HG03095 (cell line): Measurements from ENCODE around the gene LRRC8D.
A peak's percentile ranks its signal among the peaks of the same experiment; 100 is the strongest.

Source experiments
- ATAC-seq: cut with Tn5 transposase; IDR thresholded peaks from one replicate; pipeline ENCODE4 v1.9.1; 2021; ENCODE audit warnings: moderate library complexity; ENCODE audit not compliant: unreplicated experiment

The LRRC8D gene

DNA sequence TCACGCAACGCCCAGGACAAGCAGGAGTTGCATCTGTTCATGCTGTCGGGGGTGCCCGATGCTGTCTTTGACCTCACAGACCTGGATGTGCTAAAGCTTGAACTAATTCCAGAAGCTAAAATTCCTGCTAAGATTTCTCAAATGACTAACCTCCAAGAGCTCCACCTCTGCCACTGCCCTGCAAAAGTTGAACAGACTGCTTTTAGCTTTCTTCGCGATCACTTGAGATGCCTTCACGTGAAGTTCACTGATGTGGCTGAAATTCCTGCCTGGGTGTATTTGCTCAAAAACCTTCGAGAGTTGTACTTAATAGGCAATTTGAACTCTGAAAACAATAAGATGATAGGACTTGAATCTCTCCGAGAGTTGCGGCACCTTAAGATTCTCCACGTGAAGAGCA, 113.6 kb downstream of the LRRC8D start:
- ATAC-seq = no peak

DNA sequence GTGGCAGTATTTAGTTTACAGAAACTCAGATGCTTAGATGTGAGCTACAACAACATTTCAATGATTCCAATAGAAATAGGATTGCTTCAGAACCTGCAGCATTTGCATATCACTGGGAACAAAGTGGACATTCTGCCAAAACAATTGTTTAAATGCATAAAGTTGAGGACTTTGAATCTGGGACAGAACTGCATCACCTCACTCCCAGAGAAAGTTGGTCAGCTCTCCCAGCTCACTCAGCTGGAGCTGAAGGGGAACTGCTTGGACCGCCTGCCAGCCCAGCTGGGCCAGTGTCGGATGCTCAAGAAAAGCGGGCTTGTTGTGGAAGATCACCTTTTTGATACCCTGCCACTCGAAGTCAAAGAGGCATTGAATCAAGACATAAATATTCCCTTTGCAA, 114.4 kb downstream of the LRRC8D start:
- no peak for ATAC-seq

DNA sequence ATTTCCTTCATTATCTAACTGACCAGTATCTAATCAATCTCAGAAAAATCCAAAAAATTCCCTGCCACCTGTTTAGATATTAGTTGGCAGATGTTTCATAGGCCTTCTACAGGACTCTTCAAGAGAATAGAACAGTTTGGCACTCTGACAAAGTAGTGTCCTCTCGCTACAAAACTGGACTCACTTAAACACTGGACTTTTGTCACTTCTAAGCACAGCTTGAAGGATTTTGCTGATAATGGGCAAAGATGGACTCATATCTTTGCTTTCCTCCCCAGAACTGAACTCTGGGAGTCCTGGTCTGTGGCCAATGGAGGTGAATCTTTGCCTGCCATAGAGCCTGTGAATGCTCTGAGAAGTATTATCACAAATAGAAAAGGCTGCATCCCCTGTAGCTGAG, 115.9 kb downstream of the LRRC8D start:
- no peak for ATAC-seq

DNA sequence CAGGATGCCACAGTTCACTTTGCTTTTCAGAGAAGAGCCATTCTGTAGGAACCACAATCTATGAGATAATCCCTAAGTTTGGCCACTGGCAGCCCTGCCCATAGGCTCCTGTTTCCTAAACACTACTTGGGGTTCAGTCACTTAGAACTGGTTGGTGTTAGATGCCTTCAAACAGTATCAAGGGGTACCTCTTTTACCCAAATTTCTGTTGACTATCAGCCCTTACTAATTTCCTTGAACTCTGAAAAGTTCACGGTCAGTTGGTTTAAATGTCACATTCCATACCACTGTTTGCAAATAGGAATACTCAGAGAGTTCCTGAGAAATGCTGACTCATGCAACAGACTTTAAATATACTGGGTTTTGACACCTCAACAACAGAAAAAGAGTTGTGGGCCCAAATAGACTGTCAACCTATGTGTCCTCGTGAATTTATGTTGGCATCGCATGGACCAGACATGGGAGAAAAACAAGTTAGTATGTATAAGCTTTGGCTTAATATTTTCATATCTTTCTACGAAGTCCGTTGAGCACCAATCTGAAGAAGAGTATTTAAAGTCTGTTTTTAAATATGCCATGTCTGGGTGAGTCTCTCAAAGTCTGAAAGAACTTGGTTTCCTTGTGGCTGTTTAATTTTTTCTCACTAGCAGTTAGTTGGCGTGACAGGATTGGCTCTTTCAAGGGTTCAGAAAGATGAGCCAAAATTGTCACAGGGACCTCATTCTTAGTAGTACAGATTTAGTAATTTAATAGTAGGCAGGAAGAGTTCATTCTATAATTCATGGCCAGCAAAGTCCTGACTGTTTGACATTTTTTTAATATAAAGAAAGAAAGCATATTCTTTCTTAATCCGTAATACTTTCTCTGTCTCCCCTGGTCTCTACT, 117.6 kb downstream of the LRRC8D start:
- no peak for ATAC-seq

DNA sequence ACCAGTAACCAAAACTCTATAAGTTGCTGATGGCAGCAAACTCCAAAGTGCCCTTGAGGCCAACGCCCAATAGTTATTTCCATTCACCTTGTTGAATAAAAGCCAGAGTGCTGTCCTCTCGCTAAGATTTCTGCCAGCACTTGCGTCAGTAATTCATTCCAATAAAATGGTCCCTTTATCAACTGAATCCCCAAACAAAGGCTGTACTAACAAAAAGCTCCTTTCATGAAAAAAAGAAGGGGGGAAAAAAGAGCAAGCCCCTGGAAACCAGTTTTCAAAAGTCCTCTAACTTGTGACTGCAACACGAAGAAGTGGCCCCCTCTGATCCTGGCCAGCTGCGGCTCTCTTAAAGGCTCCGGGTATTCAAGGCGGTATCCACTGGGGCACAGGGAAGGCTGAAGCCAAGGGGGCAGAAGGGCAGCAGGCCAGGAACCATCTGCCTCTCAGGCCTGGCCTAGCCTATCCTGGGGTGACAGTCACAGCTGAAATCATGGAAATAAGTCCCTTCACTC, 118.3 kb downstream of the LRRC8D start:
- ATAC-seq = no peak

DNA sequence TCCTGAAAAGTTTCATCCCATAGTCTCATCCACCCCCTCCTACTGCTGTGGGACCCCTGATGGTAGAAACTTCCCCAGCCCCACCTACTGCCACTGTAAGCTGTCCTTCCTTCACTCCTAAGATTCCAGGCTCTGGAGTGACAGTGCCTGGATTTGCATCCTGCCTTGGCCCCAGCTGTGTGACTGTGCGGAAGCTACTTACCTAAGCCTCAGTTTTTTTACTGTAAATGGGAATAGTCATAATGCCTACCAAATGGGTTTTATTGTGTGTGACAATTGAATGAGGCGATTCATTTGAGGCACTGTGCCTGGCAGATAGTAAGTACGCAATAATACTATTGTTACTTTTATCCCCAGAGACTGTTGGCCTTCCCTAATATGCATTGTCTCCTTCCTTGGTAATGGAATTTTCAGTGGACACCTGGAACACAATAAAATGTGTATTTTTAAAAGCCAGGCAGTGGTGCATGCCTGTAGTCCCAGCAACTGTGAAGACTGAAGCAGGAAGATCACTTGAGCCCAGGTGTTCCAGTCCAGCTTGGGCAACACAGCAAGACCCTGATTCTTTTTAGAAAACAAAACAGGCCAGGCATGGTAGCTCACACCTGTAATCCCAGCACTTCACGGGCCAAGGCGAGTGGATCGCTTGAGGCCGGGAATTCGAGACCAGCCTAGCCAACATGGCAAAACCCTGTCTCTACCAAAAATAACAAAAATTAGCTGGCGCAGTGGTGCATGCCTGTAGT, 119.0 kb downstream of the LRRC8D start:
- no peak for ATAC-seq

DNA sequence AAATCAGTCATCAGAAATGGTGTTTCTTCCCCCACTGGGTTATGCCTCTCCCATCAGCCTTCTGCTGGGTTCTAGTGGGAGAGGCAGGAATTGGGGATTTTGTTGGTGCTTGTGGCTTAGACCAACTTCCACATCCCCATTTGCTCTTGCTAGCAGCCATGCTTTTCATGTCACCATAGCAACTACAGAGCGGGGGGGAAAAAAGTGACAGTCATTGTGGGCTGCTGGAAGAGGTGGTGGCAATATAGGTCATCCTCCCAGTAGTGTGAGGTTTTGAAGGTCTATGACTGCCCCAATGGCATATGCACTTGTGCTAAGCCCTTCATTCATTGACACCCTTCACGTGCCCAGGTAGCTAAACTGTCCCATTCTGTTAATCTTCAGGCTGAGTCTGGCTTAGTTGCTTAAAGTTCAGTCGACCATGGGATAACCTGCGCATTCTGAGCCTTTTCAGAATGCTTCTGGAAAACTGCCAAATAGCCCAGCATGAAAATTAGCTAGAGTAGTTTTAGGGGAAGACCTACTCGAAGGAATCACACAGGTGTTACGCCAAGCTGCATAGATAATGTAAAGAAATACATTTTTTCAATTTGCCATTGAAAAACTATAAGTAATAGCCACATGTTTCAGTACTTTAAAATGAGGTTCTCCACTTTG, 120.4 kb downstream of the LRRC8D start:
- no peak for ATAC-seq

DNA sequence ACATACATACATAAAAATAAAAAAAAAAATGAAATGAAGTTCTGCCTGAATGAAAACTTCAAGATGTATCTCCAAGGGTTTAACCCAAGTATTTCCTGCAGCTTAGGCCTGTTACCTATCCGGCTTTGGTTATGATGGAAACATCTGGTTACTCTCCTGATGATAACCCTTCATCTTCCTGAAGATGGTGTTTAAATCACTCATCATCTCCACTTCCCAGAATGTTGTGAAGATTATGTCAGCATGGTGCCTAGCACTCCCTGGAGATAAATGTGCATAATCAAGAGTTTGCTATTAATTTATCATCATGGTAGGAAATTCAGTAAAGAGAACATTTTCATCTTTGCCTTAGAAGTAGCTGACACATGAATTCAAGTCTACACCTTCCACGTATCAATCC, 121.2 kb downstream of the LRRC8D start:
- ATAC-seq = no peak

DNA sequence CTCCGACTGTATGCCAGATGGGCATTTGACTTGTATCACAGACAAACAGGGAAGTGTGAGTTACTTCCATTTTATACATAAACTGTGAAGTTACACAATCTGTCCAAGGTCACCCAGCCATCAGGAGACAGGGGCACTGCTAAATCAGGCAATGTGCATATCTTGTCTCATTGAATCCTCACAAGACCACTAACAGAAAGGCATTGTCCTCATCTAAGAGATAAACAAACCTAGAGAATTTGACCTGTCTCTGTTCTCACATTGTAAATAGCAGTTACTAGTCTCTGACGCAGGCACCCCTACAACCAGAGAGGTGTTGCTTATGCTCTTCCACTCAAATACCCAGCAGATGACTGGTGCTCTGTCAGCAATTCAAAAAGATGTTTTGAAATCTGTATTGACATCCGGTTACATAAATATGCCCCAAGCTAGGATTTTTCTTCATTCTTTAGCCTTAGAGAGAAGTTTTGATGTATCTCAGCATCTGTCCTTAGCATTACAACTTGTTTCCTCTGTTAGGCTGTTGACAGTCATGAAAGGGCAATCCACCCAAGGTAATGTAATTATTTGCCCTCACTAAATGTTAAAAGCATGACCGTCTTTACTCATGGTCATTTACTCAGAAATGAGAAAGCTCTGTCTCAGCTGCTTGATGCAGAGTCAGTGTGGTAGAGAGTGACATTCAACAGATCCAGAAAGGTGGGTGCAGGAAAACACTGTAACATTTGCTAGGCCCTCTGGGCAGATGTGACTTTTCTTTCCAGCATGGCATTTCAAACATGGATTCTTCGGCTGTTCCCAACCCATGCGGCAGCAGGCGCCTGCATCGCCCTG, 122.2 kb downstream of the LRRC8D start:
- ATAC-seq = no peak

DNA sequence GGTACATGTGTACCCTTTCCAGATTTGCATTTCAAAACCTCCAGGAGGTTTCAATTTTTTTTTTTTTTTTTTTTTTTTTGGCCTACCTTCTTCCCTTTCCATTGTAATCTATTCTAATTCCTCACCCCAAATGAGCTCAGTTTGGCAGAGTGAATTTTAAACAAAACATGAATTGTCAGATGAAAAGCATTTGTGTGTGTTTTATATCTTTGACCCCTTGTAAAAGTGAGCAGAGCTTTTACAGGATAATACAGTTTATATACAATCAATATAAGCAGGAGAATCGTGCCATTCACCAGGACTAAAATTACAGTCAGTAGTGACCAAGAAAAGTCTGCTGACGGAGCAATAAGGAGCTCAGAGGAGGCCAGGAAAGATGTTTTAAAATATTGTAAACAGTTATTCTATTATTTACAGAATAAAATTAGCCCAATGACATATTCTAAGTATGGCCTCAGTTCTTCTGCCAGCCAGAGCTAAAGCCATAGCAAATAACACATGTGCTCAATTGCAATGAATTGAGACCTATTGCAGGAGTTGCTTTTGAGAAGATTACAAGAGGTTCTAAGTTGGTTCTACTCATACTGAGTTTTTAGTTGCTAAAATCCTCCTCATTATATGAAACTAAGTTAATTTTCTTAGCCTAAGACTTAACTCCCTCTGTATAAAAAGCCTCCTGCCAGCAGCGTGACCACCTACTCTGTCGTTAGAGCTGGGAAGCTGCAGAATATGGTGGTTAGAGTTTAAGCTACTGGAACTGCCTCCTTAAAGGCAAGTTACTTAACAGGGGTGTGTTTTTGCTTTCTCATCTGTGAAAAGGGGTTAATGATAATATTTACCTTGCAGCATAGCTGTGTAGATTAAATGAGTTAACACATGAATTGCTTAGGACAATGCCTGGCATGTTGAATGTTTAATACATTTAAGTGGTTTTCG, 123.3 kb downstream of the LRRC8D start:
- ATAC-seq = no peak

DNA sequence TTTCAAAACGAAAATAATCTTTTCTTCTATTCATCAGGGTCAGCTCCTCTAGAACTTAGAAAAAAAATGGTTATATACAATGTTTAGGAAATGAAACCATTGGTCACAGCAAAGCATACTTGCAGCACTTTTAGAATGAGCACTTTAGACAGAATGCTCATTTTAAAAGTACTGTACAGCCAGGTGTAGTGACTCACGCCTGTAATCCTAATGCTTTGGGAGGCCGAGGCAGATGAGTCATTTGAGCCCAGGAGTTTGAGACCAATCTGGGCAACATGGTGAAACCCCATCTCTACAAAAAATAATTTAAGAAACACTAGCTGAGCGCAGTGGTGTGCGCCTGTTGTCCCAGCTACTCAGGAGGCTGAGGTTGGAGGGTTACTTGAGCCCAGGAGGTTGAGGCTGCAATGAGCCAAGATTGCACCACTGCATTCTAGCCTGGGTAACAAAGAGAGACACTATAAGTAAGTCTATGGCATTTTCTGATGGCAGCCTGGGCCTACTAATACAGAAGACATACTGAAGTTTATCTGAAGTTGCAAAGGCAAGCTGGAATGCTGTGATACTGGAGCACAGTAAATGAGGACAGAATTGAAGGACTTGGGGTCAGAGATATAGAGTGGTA, 125.1 kb downstream of the LRRC8D start:
- peak; percentile 93 for ATAC-seq

DNA sequence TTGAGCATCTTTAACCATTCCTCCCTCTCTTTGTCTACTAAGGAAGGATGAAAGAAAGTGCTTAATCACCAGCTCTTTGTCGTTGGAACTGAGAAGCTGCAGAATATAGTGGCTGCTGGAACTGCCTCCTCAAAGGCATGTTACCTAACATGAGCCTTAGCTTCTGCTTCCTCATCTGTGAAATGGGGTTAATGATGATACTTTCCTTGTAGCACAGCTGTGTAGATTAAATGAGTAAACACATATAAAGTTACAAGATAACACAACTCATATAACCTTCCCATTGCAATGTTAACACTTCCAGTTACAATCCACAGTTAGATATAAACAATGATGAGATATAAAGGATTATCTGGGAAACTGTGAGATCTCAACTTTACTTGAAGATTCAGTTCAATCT, 125.7 kb downstream of the LRRC8D start:
- no peak for ATAC-seq

DNA sequence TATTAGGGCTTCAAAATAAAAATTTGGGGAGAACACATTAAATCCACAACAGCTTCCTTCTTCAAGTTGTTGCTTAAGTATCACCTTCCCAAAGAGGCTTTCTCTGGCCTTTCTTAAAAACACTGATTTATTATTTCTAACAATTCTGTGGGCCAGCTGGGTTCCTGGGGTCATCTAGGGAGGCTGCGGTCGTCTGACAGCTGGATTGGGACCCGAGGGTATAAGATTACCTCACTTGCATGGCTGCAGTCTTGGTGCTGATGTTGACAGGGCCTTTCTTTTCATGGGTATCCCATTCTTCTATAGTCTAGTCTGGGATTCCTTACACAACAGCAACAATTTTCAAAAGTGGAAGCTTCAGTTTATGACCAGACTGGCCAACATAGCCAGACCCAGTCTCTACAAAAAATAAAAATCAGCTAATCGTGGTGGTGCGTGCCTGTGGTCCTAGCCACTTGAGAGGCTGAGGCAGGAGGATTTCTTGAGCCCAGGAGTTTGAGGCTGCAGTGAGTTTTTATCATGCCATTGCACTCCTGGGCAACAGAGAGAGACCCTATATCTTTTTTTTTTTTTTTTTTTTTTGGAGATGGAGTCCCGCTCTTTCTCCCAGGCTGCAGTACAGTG, 128.0 kb downstream of the LRRC8D start:
- ATAC-seq = no peak

DNA sequence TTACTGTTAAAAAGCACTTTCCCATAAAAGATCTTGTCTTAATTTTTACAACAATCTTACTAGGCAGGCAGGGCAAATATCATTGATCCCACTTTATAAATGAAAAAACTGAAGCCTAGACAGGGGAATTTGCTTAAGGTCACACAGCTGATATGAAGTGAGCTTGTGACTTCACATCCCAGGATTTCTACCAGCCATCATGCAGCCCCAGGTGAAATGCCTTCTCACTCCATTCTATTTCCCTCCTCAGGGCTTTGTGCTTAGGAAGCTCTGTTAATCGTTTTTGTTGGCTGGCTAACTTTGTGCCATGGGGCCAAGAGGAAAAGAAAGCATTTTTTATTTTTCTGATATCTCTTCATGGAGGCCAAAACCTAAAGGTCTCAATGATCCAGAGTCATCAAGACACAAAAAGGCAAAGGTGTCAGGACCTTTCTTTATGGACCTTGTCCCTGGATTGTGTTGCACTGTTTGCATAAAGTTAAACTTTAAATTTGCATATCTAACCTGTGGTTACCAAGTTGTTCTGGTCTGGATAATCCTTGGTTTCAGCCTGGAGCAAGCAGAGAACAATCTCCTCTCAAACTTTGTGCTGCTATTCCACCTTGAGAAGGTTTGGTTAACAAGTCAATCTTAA, 129.3 kb downstream of the LRRC8D start:
- ATAC-seq = no peak

DNA sequence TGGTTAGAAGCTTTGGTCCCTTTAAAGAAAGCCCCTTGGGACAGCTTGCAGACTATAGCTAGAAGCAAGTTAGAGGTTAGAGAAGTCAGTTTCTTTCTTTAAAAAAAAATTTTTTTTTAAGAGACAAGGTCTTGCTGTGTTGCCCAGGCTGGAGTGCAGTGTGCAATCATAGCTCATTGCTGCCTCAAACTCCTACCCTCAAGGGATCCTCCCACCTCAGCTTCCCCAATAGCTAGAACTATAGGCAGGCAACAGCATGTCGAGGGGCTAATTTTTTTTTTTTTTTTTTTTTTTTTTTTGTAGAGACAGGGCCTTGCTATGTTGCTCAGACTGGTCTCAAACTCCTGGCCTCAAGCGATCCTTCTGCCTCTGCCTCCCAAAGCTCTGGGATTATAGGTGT, 129.9 kb downstream of the LRRC8D start:
- no peak for ATAC-seq

DNA sequence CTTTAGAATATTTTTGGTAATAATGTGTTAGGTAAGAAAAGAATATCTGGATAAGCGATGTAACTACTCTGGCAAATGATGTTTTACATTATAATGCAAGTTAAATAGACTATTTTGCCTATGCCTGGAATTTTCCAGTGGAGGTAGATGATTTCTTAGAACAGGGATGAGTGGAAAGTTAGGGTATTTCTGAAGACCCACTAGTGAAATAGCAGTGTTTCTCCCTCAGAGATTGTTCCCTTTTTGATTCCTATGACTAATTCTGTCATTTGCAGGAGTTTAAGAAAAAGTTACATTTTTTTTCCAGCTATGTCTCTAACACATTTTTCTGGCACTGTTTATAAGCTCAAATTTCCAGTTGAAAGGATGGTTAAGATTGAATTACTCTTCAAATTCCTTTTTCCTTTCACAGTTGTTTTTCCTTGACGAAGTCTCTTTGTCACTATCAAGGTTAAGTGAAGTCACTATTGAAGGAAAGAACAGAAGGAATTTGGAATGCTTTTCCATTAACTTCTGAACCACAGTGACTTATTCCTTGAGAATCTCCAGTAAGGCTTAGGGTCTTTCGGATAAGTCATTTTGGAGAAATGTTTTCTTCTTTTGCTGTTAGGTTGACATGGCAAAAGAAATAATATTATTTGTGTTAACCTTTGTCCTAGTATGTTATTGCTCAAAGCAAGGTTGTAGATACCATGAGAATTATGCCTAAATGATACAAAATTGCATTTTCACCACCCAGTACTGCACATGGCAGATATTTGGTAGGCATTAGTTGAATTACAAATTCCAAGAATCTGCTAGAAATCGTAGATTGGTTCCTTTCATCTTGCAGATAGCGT, 131.2 kb downstream of the LRRC8D start:
- no peak for ATAC-seq

DNA sequence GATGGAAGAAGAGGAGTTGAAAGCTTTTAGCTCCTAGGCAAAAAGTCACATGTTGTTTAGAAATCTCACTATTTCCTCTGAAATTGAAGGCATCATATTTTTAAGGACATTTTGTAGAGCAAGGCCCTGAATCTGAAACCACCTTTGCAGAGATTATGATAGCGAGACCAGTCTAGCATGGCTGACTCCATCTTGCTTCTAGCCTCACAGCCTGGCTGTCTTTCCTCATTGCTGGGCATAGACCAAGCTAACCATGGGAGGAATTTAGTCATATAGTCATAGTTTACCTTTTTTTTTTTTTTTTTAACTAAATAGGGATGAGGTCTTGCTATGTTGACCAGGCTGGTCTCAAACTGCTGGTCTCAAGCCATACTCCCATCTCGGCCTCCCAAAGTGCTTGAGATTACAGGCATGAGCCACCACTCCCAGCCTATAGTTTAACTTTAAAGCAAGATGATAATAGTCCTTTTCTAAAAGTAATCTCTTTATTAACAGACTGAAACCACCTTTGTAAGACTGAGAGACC, 131.8 kb downstream of the LRRC8D start:
- ATAC-seq = no peak
